GM18909 (cell line): Measurements from ENCODE around the gene ITSN2.
"Not testable (repeated sequence)": the region's sequence is repeated elsewhere in the genome, so short reads cannot be mapped to it uniquely, and the experiment has no call there.

Source experiments
- ATAC-seq: cut with Tn5 transposase; IDR thresholded peaks from one replicate; pipeline ENCODE4 v1.9.1; 2021; ENCODE audit warnings: mild to moderate bottlenecking; ENCODE audit not compliant: unreplicated experiment, poor library complexity

The ITSN2 gene

DNA sequence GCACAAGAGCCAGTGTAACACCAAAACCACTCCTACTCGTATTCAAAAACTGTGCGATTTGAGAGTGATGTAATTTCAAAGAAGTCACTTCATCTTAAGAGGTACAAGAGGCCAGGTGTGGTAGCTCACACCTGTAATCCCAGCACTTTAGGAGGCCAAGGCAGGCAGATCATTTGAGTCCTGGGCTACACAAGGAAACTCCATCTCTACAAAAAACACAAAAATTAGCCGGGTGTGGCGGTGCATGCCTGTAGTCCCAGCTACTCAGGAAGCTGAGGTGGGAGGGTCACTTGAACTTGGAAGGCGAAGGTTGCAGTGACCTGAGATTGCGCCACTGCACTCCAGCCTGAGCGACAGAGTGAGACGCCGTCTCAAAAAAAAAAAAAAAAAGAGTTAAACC, 21.2 kb downstream of the ITSN2 start:
- ATAC-seq = not testable (repeated sequence)

DNA sequence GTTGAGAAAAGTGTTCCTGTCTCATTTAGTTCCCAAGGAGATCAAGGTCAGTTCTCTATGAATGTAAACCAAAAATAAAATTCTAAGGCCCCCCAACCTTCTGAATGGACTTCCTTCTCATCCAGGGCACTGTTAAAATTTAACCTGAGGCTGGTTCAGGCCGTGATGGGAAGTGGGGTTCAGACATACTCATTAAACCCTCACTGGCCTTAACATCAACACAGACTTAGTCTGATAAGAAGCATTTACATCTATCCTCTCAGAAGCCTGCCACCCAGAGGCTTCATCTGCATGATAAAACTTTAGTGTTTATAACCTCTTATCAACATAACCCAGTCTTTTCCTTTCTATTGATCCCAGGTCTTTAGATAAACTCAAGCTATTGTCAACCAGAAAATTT, 22.4 kb downstream of the ITSN2 start:
- ATAC-seq = no peak

DNA sequence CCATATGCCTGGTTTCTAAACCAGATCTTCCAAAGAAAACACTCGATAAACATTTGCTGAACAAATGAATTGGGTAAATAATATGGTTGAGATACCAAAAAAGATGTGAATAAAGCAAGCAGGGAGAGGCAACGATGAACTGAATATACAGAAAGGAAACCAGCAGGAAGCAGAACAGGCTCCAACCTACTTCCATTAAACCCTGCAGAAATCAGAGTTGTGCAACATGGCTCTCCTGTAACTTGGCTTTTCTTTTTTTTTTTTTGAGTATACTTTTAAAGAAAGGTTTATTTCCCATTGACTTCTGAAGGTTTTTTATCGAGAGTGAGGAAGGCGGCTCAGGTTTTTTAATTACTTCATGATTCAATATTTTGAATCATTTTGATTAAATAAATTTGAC, 23.5 kb downstream of the ITSN2 start:
- ATAC-seq = no peak

DNA sequence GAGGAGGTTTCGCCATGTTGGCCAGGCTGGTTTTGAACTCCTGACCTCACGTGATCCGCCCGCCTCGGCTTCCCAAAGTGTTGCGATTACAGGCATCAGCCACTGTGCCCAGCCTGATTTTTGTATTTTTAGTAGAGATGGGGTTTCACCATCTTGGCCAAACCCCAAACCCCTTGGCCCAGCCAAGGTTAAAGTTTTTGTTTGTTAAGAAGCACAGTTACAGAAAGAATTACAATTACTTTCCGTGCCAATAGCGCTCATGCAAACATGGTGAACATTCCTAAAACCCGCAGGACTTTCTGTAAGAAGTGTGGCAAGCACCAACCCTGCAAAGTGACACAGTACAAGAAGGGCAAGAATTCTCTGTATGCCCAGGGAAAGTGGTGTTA, 26.1 kb downstream of the ITSN2 start:
- ATAC-seq = no peak

DNA sequence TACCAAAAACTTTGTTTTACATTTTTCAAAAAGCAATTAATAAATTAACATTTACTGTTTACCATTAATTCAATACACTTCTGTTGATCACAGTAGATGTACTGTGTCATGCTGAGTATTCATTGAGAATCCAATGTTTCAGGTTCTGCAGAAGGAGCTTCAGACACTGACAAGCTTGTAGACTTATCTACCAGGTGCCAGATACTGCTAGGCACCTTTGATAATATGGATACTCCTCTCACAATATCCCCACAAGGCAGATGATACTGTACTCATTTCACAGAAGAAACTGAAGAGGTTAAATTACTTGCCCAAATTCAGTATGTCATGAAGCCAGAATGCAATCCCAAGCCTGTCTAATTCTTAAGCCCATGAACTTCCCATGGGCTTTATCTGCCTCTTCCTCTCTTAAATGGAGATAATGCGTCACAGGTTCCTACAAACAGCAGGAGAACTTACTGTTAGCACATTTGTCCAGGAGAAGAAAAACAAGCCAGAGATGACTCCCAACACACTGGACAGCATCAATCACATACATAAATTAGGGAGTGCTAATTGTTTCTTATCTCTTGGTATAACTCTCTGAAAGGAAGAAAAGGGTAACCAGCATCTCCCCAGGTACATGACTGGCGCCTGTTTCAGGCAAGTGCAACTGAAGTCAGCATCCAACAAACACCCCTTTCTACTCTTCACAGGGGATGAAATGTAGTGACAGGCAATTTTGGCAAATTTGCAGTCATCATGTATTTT, 27.4 kb downstream of the ITSN2 start:
- ATAC-seq = no peak

DNA sequence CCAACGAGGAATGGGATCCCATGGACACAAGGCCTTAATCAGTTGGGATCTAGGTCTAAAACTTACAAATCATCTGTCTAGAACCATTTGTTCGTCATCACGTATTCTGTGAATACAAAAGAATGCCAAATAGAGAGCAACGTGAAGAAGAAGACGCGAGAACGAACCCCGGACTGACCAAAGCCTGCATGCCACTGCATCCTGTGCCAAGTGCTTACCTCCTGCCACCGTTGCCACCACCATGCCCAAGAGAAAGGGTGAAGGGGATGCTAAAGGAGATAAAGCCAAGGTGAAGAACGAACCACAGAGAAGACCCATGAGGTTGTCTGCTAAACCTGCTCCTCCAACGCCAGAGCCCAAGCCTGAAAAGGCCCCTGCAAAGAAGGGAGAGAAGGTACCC, 30.2 kb downstream of the ITSN2 start:
- no peak for ATAC-seq

DNA sequence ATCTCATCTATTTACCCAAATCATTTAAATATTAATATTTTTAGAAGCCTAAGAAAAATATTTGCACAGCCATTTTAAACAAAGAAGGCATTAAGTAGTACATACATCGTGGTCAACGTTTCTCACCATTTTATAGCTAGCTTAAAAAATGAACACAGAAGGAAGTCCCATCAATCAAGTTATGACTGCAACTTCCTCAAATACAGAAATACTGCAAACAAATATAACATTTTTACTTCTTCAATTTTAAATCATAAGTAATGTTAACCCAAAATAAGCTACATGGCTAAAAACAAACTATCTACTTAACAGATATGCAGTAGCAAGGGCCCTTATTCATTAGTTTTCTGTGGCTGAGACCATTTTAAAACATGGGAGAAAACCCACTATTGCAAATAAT, 30.6 kb downstream of the ITSN2 start:
- no peak for ATAC-seq

DNA sequence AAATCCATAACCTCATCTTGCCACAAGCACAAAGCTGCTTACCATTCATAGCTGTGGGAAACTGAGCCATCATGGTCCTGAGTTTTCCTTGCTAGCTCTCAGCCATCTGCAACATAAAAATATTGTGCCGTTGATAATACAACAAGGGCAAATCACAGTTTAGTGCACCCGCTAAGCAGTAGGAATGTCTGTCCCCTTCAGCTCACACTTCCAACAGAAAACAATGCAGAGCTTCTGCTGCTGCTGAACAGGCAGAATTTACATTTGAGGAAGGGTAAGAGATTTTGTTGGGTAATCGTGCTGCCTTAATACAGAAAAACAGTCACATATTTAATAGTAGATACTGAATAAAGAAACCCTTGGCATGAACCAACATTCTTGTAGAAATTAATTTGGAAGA, 32.3 kb downstream of the ITSN2 start:
- ATAC-seq = no peak

DNA sequence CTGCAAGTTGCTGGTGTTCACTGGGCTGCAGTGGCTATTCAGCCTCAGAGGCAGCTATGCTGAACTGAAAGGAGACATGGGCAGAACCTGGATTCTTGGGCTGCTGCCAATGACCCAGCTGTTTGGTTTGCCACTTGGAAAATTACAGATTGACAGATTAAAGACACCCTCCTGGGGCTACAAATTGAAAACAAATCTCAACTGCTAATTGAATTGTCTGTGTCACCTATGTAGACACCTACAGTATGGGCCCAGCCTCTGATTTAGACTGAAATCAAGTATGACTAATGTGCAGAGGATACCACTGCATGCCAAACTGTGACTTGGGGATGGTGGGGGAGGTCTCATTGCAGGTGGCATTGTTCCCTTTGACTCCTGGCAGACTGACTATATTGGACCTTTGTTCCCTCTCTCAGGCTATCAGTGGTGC, 42.8 kb downstream of the ITSN2 start:
- no peak for ATAC-seq

DNA sequence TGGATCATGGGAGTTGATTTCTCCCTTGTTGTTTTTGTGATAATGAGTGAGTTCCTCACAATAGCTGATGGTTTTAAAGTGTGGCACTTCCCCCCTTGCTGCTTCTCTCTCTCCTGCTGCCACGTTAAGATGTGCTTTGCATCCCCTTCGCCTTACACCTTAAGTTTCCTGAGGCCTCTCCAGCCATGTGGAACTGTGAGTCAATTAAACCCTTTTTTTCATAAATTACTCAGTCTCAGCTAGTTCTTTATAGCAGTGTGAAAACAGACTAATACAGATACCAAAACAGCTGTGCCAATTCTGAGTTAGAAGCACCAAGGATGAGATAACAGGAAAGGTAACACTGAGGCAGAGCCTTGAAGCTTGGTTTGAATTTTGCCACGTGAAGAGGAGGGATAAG, 44.7 kb downstream of the ITSN2 start:
- peak; percentile 67 for ATAC-seq

DNA sequence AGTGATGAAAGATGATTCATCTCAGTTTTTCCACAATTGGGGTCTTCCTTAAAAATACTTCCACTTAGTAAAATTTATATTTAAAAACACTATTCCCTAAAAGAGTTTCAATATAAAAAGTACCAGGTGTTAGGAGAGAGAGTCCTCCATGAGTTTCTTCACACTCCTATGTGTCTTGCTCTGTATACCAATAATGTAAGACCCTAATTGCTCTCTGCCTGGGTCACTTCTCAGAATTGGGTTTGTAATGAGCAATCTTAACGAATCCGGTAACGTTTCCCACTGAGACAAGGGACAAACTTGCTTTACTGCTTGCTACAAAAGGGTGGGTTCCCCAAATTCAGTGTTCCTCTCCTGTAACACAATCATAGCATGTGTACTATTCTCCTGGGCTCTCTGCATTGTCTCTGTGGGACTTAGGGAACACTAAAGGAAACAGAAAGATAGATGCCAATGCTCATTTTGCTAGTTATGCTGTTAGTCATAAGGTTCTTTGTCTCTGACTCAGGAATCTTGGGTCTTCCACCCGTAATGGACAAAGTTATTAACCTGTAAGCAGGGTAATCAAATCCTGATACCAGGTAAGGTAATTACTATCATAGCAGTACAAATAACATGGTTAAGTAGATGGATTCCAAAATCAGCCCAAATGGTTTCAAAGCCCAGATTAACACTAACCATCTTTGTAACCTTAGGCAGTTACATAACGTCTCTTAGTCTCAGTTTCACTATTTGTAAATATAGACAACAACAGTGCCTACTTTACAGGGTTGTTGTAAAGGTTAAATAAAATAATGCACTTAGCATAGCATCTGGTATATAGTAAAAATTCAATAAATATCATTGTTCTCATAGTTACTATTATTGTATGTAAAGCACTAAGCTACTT, 46.3 kb downstream of the ITSN2 start:
- no peak for ATAC-seq

DNA sequence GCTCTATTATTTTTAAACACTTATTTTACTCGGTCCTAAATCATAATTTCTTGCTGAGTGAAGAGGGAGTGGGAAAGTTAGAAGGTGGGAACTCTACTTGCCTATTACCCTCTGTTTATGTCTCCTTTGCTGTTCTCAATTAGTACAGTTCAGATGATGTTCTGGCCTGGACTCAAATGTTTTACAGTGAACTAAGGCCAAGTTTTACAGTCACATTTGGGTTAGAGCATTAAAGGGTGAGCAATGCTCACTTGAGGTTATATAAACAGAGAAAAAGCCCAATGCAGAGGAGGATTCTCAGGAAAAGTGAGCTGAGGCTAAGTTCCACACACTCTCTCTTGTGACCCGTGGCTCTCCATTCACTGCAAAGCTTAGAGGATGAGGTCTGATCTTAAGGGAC, 52.4 kb downstream of the ITSN2 start:
- ATAC-seq = no peak

DNA sequence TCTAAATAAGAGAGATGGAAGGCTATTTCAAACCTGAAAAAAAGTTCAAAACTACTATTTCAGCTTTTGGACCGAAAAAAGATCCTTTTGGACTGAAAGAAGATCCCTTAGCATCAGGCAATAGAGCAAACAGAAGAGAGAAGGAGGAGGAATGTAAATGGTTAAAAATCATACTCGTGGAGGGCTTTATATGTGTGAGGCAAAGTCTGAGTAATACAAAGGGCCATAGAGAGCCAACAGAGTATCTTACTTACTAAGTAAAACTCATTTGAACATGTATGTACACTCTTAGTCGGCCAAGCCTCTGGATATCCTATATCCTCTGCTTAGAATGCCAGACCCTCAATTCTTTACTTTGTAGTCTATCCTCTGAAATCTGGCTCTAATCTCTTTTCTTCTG, 55.7 kb downstream of the ITSN2 start:
- no peak for ATAC-seq

DNA sequence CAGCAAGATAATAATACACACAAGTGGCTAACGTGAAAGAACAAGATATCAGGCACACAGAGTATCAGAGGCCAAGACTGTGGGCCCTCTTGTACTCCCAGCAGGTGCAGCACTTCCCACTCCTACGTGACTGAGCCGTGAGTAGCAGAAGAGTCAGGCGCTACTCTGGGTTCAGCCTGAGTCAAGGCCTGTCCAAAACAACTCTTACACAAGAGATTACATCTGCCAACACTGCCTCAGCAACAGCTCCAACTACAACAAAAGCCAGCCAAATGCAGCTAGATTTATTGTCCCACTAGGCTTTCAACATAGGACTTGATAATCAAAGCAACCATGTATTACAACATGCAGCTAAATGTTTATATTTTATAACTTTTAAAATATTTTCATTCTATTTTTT, 56.2 kb downstream of the ITSN2 start:
- ATAC-seq = no peak

DNA sequence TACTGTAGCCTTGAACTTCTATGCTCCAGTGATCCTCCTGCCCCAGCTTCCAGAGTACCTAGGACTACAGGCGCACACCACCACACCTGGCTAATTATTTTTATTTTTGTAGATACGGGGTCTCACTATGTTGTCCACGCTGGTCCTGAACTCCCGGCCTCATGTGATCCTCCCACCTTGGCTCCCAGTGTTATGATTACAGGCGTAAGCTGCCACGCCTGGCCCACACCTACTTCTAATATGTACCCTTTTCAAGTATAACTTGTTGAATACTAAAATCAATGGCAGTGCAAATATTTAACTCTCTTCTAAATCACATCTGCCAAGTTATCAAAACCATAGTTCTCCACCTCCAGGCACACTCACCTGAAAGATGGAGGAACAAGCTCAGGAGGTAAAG, 58.7 kb downstream of the ITSN2 start:
- no peak for ATAC-seq

DNA sequence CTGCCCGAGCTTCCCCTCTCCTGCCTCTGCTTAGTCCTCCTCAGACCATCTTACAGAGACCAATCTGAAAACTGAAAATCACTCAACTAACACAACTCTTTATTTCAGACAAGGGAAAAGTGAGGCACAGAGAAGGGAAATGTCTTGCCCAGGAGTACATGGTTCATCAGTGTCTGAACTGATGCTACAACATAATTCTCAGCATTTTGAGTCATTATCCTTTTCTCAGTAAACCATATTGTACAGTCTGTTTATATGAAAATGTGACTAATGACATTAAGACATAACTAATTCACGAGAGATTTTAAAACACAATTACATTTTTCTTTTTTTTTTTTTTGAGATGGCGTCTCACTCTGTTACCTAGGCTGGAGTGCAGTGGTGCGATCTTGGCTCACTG, 62.7 kb downstream of the ITSN2 start:
- no peak for ATAC-seq

DNA sequence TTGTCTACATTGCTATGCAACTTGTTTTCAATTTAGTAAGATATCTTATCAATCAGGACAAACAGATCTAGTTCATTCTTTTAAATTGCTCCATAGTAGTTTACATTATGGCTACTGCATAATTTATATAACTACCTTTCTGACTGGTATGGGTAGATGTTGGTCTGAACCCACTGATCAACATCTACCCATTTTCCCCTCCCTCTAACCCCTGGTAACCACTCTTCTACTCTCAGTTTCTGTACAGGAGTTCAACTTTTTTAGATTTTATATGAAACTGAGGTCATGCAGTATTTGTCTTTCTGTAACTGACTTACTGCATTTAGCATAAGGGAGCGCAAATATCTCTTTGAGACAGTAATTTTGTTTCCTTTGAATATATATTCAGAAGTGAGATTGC, 73.2 kb downstream of the ITSN2 start:
- ATAC-seq = no peak

DNA sequence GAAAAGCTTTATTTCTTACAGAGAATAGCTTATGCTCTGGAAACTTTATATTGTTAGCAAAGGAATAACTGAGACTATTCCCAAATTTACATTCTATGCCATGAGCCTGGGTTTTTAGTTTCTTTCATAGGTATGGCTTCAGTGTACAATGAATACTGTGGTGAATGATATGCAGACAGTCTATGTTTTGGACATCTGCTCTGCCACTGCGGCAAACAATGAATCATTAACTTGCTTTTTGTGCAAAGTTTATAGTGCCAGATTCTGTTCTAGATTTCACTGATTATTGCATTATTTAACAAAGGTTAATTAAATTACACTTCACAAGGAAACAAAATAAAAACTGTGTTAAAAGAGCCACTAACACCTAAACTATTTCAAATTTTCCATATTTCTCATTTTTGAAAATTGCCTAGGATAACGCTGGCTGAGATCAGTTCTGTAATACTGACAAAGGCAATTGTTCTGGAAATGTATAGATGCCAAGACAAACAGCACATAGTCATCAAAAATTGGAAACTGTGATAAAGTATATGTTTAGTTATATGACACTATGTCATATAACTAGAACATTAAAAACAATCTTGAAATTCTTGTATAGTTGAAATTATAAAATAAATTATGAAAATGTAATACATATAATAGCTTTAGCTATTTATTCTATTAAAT, 74.7 kb downstream of the ITSN2 start:
- ATAC-seq = no peak

DNA sequence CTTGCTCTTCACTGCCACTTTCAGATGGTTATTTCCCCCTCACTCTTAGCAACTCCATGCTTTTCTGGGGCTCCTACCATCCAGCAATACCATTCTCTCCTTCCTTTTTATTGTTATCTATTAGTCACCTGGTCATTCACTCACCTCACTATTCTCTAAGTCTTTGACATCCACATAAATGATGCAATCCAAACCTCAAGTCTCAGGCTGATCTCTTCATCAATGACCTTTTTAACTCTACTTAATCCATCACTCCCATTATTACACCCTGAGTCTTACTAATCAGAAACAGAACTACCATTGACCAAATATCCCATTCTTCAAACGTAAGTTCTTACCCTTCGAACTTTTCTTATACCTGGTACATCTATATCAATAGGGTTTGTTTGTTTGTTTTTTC, 79.7 kb downstream of the ITSN2 start:
- no peak for ATAC-seq

DNA sequence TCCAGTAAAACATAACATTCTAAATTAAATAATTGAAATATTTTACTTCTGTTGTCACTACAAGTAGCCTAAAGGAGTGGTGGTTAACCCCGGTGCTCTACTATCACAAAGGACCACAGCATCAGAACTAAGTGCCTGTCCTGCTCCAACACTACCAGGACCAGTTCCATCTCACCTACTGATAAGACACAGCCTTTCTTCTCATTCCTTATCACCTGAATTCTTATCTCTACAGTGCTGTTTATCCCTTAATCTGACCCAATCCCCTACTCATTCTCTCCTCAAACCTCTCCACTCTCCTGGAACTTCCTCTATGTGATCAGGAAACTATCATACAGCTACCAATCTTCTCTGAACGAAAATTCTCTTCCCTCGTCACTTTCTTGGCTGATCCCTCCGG, 80.2 kb downstream of the ITSN2 start:
- no peak for ATAC-seq

DNA sequence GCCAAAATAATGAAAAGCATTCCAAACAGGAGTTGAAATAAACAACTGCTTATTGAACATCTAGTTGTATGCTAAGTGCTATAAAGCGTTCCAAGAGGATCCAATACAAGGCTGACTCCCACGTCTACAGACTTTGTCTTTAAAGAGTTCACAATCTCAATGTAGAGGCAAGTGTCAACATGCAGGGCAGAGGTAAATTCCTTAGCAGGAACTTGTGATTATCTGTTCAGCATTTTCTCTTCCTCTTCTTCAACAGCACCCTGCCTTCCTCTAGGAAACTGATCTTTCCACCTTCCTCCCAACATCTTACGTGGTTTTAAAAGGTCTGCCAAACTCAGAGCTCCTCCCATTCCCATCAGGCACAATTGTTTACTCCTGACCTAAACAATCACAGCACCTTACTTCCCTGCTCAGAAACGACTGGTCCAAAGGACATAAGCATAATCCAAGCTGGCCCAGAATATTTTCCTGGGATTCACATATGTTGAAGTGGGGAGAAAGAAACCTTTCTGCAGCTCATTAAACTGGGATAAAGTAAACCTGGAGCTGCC, 83.9 kb downstream of the ITSN2 start:
- ATAC-seq = no peak
